ENCODE measurements around the gene GPR78. TPM values are rescaled to one million over a fixed set of nuclear protein-coding genes. Genes with fewer than 3 reads are reported as not detected.

GPR78 gene
- polyA plus RNA-seq (ENCODE audit: insufficient read length in 3 of 3): 1 to 10 TPM in 2 of 3 donors, under 1 TPM in 1; 0.37 to 1.6 (median 1.1) TPM
- long read RNA-seq, donor 1: 0 reads
- long read RNA-seq, donor 2: 0 reads
- long read RNA-seq, donor 3: 0 reads
- long read RNA-seq, donor 4: 0 reads
- long read RNA-seq, donor 5: 0 reads
- long read RNA-seq, donor 6: 0 reads
- long read RNA-seq, donor 7: 0 reads
- long read RNA-seq, donor 8: 0 reads
- long read RNA-seq, donor 9: 0 reads
- long read RNA-seq, donor 10: 0 reads
- long read RNA-seq, donor 11: 0 reads
- long read RNA-seq, donor 12: 0 reads
- long read RNA-seq, donor 13: 0 reads
- long read RNA-seq, donor 14: 0 reads
- long read RNA-seq, donor 15: 0 reads
- long read RNA-seq, donor 16: 0 reads

- DNase-seq: peak; percentile 87
Measured at GRCh38 chr4:8580321-8581093, at the start of gene GPR78. TSS of gene GPR78 (plus strand) at chr4:8580392. CDS start at chr4:8580983, 591 bp downstream.

GRCh38 chr4:8532245-8532781 lies 47.9 kb upstream of the GPR78 start:
- peak; percentile 33 for DNase-seq

- no peak for DNase-seq
Measured at GRCh38 chr4:8533274-8533865, 46.8 kb upstream of the GPR78 start.

- DNase-seq: peak; percentile 89
Measured at GRCh38 chr4:8534129-8534528, 46.1 kb upstream of the GPR78 start.

- DNase-seq: no peak
Measured at GRCh38 chr4:8534611-8535010, 45.6 kb upstream of the GPR78 start.

- DNase-seq: no peak
Measured at GRCh38 chr4:8536467-8536866, 43.7 kb upstream of the GPR78 start.

GRCh38 chr4:8537041-8537461 lies 43.1 kb upstream of the GPR78 start:
- DNase-seq: no peak

GRCh38 chr4:8538076-8538702 lies 42.0 kb upstream of the GPR78 start:
- no peak for DNase-seq

- DNase-seq: no peak
Measured at GRCh38 chr4:8538703-8539567, 41.3 kb upstream of the GPR78 start.

- no peak for DNase-seq
Measured at GRCh38 chr4:8539661-8540060, 40.5 kb upstream of the GPR78 start.

- DNase-seq: no peak
Measured at GRCh38 chr4:8540072-8540471, 40.1 kb upstream of the GPR78 start.

GRCh38 chr4:8540586-8540985 lies 39.6 kb upstream of the GPR78 start:
- no peak for DNase-seq

GRCh38 chr4:8540991-8541390 lies 39.2 kb upstream of the GPR78 start:
- no peak for DNase-seq

GRCh38 chr4:8541981-8542715 lies 38.0 kb upstream of the GPR78 start:
- no peak for DNase-seq

GRCh38 chr4:8542776-8543525 lies 37.2 kb upstream of the GPR78 start:
- no peak for DNase-seq

GRCh38 chr4:8543623-8544022 lies 36.6 kb upstream of the GPR78 start:
- DNase-seq: no peak

- DNase-seq: no peak
Measured at GRCh38 chr4:8544282-8544681, 35.9 kb upstream of the GPR78 start.

- DNase-seq: no peak
Measured at GRCh38 chr4:8544741-8545438, 35.3 kb upstream of the GPR78 start.

- no peak for DNase-seq
Measured at GRCh38 chr4:8545439-8545765, 34.8 kb upstream of the GPR78 start.
